Mesenchymal stem cell (in vitro differentiated cells and primary cell): ENCODE measurements around the gene ZNF532.

Source experiments
- DNase-seq: peaks from one replicate; pipeline ENCODE4 v3.0.0-alpha.2; 2013
- H2AFZ ChIP-seq: one replicate; pipeline ENCODE4 v1.6.1; 2013; ENCODE audit warnings: low read depth, mild to moderate bottlenecking, control low read depth, inconsistent platforms, low read length, moderate library complexity
- H2AK5ac ChIP-seq: 2 replicates; pipeline ENCODE4 v1.6.1; 2013; ENCODE audit warnings: low read length, moderate library complexity, mild to moderate bottlenecking, inconsistent platforms; ENCODE audit not compliant: severe bottlenecking
- H2BK120ac ChIP-seq: one replicate; pipeline ENCODE4 v1.6.1; 2013; ENCODE audit warnings: low read depth, mild to moderate bottlenecking, inconsistent platforms, low read length, moderate library complexity
- H2BK12ac ChIP-seq, 2 experiments: one replicate each; pipeline ENCODE4 v1.6.1; 2013; ENCODE audit warnings: inconsistent platforms in 2 of 2, low read length in 2 of 2, mild to moderate bottlenecking in 2 of 2, moderate library complexity in 2 of 2, control low read depth in 1 of 2
- H2BK15ac ChIP-seq: one replicate; pipeline ENCODE4 v1.6.1; 2013; ENCODE audit warnings: mild to moderate bottlenecking, low read depth, inconsistent platforms; ENCODE audit not compliant: poor library complexity, severe bottlenecking
- H2BK5ac ChIP-seq: 2 replicates; pipeline ENCODE4 v1.6.1; 2013; ENCODE audit warnings: low read depth, mild to moderate bottlenecking, low read length, control low read depth, inconsistent platforms; ENCODE audit not compliant: poor library complexity, severe bottlenecking
- H3K14ac ChIP-seq, 2 experiments: one replicate each; pipeline ENCODE4 v1.6.1; 2013; ENCODE audit warnings: inconsistent platforms in 2 of 2, low read length in 2 of 2, control low read depth in 1 of 2, mild to moderate bottlenecking in 1 of 2, moderate library complexity in 1 of 2
- H3K18ac ChIP-seq, 2 experiments: one replicate each; pipeline ENCODE4 v1.6.1; 2013; ENCODE audit warnings: inconsistent platforms in 2 of 2, low read length in 2 of 2, control low read depth in 1 of 2, low read depth in 1 of 2, mild to moderate bottlenecking in 1 of 2
- H3K23ac ChIP-seq, 2 experiments: one replicate each; pipeline ENCODE4 v1.6.1; 2013; ENCODE audit warnings: inconsistent platforms in 2 of 2, low read length in 2 of 2, mild to moderate bottlenecking in 2 of 2, moderate library complexity in 2 of 2, control low read depth in 1 of 2
- H3K27ac ChIP-seq: 2 replicates; pipeline ENCODE4 v1.5.1; 2013; ENCODE audit warnings: mild to moderate bottlenecking, moderate library complexity, low read length, control low read depth, inconsistent platforms; ENCODE audit not compliant: poor library complexity, severe bottlenecking
- H3K27me3 ChIP-seq, 2 experiments: 2 replicates each; pipeline versions ENCODE4 v1.6.1 to v1.7.0; 2013; ENCODE audit warnings: low read length in 2 of 2, mild to moderate bottlenecking in 2 of 2, moderate library complexity in 2 of 2, control low read depth in 1 of 2, inconsistent platforms in 1 of 2; ENCODE audit not compliant: control insufficient read depth in 1 of 2, insufficient read depth in 1 of 2
- H3K36me3 ChIP-seq, 2 experiments: 2 replicates each; pipeline versions ENCODE4 v1.6.1 to v1.7.0; 2013; ENCODE audit warnings: low read length in 2 of 2, control low read depth in 1 of 2, inconsistent platforms in 1 of 2, low read depth in 1 of 2, mild to moderate bottlenecking in 1 of 2; ENCODE audit not compliant: insufficient read depth in 2 of 2, control insufficient read depth in 1 of 2
- H3K4ac ChIP-seq, 2 experiments: one replicate each; pipeline ENCODE4 v1.6.1; 2013; ENCODE audit warnings: inconsistent platforms in 2 of 2, low read length in 2 of 2, mild to moderate bottlenecking in 2 of 2, moderate library complexity in 2 of 2, control low read depth in 1 of 2, low read depth in 1 of 2
- H3K4me1 ChIP-seq: 2 replicates; pipeline ENCODE4 v1.6.1; 2013; ENCODE audit warnings: low read depth, low read length, control low read depth; ENCODE audit not compliant: control insufficient read depth, insufficient read depth
- H3K4me2 ChIP-seq: 2 replicates; pipeline ENCODE4 v1.6.1; 2013; ENCODE audit warnings: low read length, mild to moderate bottlenecking, inconsistent platforms; ENCODE audit not compliant: poor library complexity, severe bottlenecking
- H3K4me3 ChIP-seq, 2 experiments: 2 replicates each; pipeline versions ENCODE4 v1.5.1 to v1.7.0; 2013; ENCODE audit warnings: low read length in 2 of 2, mild to moderate bottlenecking in 2 of 2, control low read depth in 1 of 2, low read depth in 1 of 2; ENCODE audit not compliant: insufficient read depth in 1 of 2
- H3K79me1 ChIP-seq: replicated peaks from 2 replicates; pipeline ENCODE4 v1.6.1; 2013; ENCODE audit warnings: mild to moderate bottlenecking, control low read depth, low read length, inconsistent platforms; ENCODE audit not compliant: poor library complexity, severe bottlenecking
- H3K9ac ChIP-seq: 2 replicates; pipeline ENCODE4 v1.7.0; 2013; ENCODE audit warnings: mild to moderate bottlenecking, low read length, moderate library complexity
- H3K9me3 ChIP-seq: 2 replicates; pipeline ENCODE4 v1.7.0; 2013; ENCODE audit warnings: mild to moderate bottlenecking, low read length; ENCODE audit not compliant: control insufficient read depth
- H4K8ac ChIP-seq: one replicate; pipeline ENCODE4 v1.6.1; 2013; ENCODE audit warnings: inconsistent platforms, mild to moderate bottlenecking, low read length, moderate library complexity
- H4K91ac ChIP-seq: one replicate; pipeline ENCODE4 v1.6.1; 2013; ENCODE audit warnings: mild to moderate bottlenecking, low read length, inconsistent platforms
- WGBS: methylation state at CpG from one replicate; pipeline ENCODE4 v1.1.7; 2013; ENCODE audit warnings: mixed read lengths; 5-methylcytosine and 5-hydroxymethylcytosine counted together

Gene ZNF532

DNA sequence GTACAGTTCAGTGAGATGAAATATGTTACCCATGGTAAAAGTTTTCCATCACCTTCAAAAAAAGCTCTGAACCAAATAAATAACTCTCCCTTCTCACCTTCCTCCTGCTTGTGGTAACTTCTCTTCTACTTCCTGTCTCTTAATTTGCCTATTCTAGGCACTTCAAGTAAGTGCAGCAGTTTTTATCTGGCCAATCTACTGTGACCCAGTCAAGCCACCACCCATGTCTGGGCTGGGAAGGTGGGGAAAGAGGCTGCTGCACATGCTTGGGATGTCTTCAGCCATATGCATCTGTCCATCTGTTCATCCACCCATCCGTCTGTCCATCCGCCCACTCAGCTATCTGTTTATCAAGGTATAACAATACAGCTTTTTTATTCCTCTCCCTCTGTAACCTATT is 31.6 kb downstream of the ZNF532 start:
- no peak for DNase-seq
- Histone ChIP-seq H3K4ac (no peak overlapping the region), H3K27ac (no peak overlapping the region), H3K14ac (no peak overlapping the region), H2BK5ac (no peak overlapping the region), H3K36me3 (peaks cover 10 to 22% of the 10 kb centered on the region in 2 experiments), H2AK5ac (no peak overlapping the region), H3K4me2 (no peak overlapping the region), H3K23ac (no peak overlapping the region), H3K79me1 (peaks cover 41% of the 10 kb centered on the region), H3K4me1 (peaks cover 6% of the 10 kb centered on the region), H3K9me3 (no peaks in the 10 kb centered on the region), H3K18ac (peak overlapping the region in 1 of 2 experiments; percentile 24), H2BK15ac (no peak overlapping the region), H4K8ac (no peak overlapping the region), H2BK120ac (no peak overlapping the region), H2AFZ (no peak overlapping the region), H3K9ac (no peak overlapping the region), H3K4me3 (no peak overlapping the region), H3K27me3 (no peaks in the 10 kb centered on the region), H2BK12ac (no peak overlapping the region), H4K91ac (no peak overlapping the region)
- WGBS: 75% methylated on average over 2 of the region's 2 CpGs

DNA sequence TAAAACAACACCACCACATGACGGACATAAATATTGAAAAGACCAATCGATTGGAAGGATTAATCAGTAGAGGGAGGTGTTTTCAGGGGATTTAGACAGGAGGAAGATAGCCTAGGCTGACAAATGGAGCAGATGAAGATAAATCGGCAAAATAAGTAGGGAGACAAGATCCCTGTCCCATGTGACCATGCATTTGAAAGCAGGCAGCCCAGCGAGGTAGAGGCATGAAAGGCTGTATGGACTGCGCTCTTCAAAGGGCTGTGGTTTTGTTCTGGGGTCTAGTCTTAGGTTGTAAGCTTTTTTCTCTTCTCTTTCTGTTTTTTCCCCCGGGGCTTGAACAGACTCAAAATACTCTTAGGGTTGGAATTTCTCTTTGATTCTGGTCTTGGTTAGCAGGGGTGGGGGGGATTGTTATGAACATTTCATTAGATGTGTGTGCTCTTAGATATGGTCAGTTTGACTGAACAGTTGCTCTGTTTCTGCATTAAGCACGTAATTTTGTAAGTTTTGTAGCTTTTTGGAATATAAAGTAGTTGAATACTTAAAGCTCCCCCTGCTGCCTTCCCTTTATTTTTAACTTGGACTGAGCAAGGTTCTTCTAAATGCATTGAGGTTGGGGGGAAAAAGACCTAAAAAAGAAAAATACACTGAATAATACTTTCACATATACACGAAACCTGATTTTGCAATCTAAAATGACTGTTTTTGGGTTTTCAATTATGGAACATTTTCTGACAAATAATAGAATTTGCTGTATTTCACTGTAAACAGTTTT is 32.2 kb downstream of the ZNF532 start:
- no peak for DNase-seq
- Histone ChIP-seq H3K27ac (no peak overlapping the region), H2AK5ac (no peak overlapping the region), H3K4ac (peak overlapping the region in 1 of 2 experiments; percentile 9), H3K23ac (no peak overlapping the region), H3K36me3 (peaks cover 17 to 29% of the 10 kb centered on the region in 2 experiments), H3K18ac (peak overlapping the region in 1 of 2 experiments; percentile 29), H3K79me1 (peaks cover 48% of the 10 kb centered on the region), H3K9ac (no peak overlapping the region), H2BK120ac (no peak overlapping the region), H2BK12ac (peak overlapping the region in 1 of 2 experiments; percentile 69), H3K4me3 (no peak overlapping the region), H3K14ac (no peak overlapping the region), H2AFZ (no peak overlapping the region), H3K9me3 (no peaks in the 10 kb centered on the region), H2BK15ac (no peak overlapping the region), H3K27me3 (no peaks in the 10 kb centered on the region), H4K91ac (no peak overlapping the region), H2BK5ac (no peak overlapping the region), H3K4me1 (peaks cover 5% of the 10 kb centered on the region), H3K4me2 (no peak overlapping the region), H4K8ac (no peak overlapping the region)
- 91% methylated on average over 6 of the region's 8 CpGs for WGBS

DNA sequence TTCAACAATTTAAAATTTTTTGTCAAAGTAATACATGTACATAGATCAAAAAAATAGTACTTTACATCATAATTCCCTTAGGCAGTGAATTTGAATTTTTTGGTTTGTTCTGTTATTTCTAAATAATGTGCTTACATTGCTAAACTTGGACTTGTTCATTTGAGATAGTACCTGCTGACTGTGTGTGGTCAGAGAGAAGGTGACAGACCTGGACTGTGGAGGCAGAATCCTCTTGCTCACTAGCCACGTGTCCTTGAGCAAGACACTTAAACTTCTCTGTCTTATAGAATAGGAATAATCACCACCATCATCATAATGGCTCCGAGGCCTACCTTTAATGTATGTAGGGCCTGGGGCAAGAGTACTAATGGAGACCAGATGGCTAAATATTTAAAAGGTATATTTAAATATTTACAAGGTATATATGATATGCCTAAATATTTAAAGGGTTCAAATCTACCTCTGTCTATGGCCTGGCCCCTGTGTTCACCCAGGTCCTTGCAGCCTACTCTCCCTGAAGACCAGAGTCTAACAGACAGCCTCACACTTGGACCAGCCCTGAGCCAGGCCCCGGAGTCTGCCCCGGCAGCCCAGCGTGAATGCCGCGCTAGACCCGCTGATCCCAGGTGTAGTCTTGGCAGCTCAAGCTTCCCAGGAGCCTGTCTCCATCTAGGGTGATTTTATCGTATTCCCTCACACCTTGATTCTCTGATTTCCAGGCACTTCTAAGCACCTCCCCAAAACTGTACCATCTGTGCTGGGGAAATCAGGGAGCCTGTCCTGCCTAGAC is 33.5 kb downstream of the ZNF532 start:
- Histone ChIP-seq H3K79me1 (peaks cover 50% of the 10 kb centered on the region), H3K4ac (no peak overlapping the region), H4K8ac (no peak overlapping the region), H2BK120ac (no peak overlapping the region), H2BK12ac (no peak overlapping the region), H2AK5ac (no peak overlapping the region), H3K4me1 (peaks cover 5% of the 10 kb centered on the region), H2BK5ac (no peak overlapping the region), H3K4me2 (no peak overlapping the region), H4K91ac (no peak overlapping the region), H3K27me3 (no peaks in the 10 kb centered on the region), H3K9ac (no peak overlapping the region), H3K36me3 (peaks cover 17 to 28% of the 10 kb centered on the region in 2 experiments), H3K4me3 (no peak overlapping the region), H3K18ac (no peak overlapping the region), H3K9me3 (no peaks in the 10 kb centered on the region), H2AFZ (no peak overlapping the region), H3K27ac (no peak overlapping the region), H3K23ac (no peak overlapping the region), H3K14ac (no peak overlapping the region), H2BK15ac (no peak overlapping the region)
- no peak for DNase-seq
- whole genome bisulfite sequencing: over 99% methylated on average over 7 of the region's 9 CpGs

DNA sequence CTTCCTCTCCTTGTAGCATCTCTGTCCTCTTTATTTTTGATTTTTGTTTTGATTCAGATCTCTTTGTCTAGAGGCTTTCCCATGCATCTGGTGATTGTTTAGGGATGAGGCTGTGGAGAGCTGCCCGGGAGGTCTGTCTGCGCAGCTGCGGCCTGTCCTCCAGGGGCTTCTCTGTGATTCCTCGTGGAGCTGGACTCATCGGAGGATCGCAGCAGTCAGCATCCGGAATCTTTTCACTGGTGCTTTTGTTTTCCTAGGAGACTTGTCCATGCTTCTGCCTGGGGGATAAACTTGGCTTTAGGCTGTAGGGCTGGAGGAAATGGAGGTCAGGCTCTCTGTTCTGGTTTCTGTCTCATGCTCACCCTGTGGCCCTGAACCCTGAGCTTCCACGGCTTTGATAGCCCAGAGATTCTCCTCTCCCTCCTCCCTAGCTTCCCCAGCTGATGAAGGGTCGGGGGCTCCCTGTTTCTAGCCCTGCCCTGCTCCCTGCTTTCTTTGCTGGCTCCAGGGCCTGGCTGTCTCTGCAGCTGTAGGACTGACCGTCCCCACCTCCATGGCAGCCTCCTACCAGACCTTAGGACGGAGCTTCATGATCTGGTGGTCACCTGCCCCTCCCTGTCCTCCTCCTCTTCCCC is 35.5 kb downstream of the ZNF532 start:
- Histone ChIP-seq H4K91ac (no peak overlapping the region), H3K23ac (no peak overlapping the region), H3K27me3 (no peaks in the 10 kb centered on the region), H4K8ac (peak overlapping the region; percentile 5), H2AFZ (no peak overlapping the region), H3K18ac (peak overlapping the region in 1 of 2 experiments; percentile 6), H3K4me3 (peak overlapping the region in 1 of 2 experiments; percentile 6), H3K9ac (peak overlapping the region; percentile 62), H2BK120ac (no peak overlapping the region), H3K27ac (no peak overlapping the region), H2AK5ac (no peak overlapping the region), H3K36me3 (peaks cover 20 to 31% of the 10 kb centered on the region in 2 experiments), H2BK5ac (no peak overlapping the region), H3K14ac (peak overlapping the region in 1 of 2 experiments; percentile 18), H2BK12ac (peak overlapping the region in 1 of 2 experiments; percentile 67), H3K79me1 (peaks cover 48% of the 10 kb centered on the region), H3K9me3 (no peaks in the 10 kb centered on the region), H3K4ac (peak overlapping the region in 1 of 2 experiments; percentile 32), H3K4me2 (no peak overlapping the region), H3K4me1 (peaks cover 2% of the 10 kb centered on the region), H2BK15ac (no peak overlapping the region)
- 82% methylated on average over 11 of the region's 11 CpGs for WGBS
- DNase-seq: no peak
